ENCODE results near the gene ACAP3.

ACAP3 gene

GRCh38 chr1:1243266-1243660 is 64.5 kb downstream of the ACAP3 start:
- DNase-seq (ENCODE audit: extremely low spot score), result no peak
- TF ChIP-seq L3MBTL2 (conservative IDR thresholded peaks at IDR 0.05) (no peak), CTBP1 (IDR thresholded peaks at IDR 0.05; ENCODE audit: borderline replicate concordance) (no peak), ELF4 (IDR thresholded peaks at IDR 0.05) (no peak), FOXA1 (IDR thresholded peaks at IDR 0.05) (no peak), NFRKB (IDR thresholded peaks at IDR 0.05) (no peak), BHLHE40 (IDR thresholded peaks at IDR 0.05; ENCODE audit: borderline replicate concordance) (no peak), ARNT (IDR thresholded peaks at IDR 0.05) (no peak), TARDBP (IDR thresholded peaks at IDR 0.05) (no peak), HDGF (IDR thresholded peaks at IDR 0.05; ENCODE audit: borderline replicate concordance) (no peak)
- CTCF ChIA-PET, result no interaction called here
- POLR2A ChIA-PET, result no interaction called here

DNA sequence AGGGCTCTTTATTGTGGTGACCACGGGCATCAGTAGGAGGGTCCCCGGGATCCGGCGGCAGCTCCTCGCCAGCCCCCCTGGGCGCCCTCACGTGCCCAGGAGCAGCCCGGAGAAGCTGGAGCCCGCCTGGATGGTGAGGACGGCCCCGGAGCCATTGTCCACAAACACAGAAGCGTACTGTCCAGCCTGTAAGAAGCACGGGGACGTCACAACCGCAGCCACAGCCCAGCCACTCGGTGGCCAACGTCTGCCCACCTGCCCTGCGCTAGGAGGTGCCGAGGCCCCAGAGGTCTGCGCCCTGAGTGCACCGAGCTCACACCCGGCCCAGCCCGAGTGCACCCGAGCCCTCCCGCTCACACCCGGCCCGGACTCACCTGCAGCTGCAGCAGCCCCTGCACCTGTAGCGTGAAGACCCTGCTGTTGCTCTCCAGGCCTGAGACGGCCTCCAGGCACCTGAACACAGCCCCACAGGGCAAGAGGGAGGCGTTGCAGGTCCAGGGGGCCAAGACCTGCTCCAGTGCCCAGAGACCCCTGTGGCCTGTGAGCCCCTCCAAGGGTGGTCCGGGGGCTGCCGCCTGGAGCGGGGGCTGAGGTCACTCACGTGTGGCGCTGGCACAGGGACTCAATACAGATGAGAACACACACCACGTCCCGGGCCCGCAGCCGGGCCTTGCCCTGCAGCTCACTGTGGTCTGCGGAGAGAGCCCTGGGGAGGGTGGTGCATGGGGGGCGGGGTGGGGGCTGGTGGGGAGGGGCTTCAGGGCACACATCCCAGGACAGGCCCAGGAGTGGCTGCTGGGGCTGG is 65.1 kb downstream of the ACAP3 start:
- ChIA-PET CTCF (no interaction called here), POLR2A (no interaction called here)
- DNase-seq (ENCODE audit: extremely low spot score), result no peak
- no peak for TF ChIP-seq ZNF384 (IDR thresholded peaks at IDR 0.05)
- TF ChIP-seq, protein P1, sequence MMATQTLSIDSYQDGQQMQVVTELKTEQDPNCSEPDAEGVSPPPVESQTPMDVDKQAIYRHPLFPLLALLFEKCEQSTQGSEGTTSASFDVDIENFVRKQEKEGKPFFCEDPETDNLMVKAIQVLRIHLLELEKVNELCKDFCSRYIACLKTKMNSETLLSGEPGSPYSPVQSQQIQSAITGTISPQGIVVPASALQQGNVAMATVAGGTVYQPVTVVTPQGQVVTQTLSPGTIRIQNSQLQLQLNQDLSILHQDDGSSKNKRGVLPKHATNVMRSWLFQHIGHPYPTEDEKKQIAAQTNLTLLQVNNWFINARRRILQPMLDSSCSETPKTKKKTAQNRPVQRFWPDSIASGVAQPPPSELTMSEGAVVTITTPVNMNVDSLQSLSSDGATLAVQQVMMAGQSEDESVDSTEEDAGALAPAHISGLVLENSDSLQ (IDR thresholded peaks at IDR 0.05), result no peak
- no peak for TF ChIP-seq FOXK2 (IDR thresholded peaks at IDR 0.05)
- no peak for TF ChIP-seq ARNT (IDR thresholded peaks at IDR 0.05)
- no peak for TF ChIP-seq SP1 (IDR thresholded peaks at IDR 0.05)
- no peak for TF ChIP-seq ELF4 (IDR thresholded peaks at IDR 0.05)
- no peak for TF ChIP-seq BHLHE40 (IDR thresholded peaks at IDR 0.05; ENCODE audit: borderline replicate concordance)
- TF ChIP-seq FOXM1 (IDR thresholded peaks at IDR 0.05; ENCODE audit: borderline replicate concordance), result no peak
- TF ChIP-seq TARDBP (IDR thresholded peaks at IDR 0.05), result no peak
- TF ChIP-seq HDGF (IDR thresholded peaks at IDR 0.05; ENCODE audit: borderline replicate concordance), result no peak

Measured in HEK293T (cell line).